ENCODE results near the gene C9orf50.

C9orf50 gene

DNA sequence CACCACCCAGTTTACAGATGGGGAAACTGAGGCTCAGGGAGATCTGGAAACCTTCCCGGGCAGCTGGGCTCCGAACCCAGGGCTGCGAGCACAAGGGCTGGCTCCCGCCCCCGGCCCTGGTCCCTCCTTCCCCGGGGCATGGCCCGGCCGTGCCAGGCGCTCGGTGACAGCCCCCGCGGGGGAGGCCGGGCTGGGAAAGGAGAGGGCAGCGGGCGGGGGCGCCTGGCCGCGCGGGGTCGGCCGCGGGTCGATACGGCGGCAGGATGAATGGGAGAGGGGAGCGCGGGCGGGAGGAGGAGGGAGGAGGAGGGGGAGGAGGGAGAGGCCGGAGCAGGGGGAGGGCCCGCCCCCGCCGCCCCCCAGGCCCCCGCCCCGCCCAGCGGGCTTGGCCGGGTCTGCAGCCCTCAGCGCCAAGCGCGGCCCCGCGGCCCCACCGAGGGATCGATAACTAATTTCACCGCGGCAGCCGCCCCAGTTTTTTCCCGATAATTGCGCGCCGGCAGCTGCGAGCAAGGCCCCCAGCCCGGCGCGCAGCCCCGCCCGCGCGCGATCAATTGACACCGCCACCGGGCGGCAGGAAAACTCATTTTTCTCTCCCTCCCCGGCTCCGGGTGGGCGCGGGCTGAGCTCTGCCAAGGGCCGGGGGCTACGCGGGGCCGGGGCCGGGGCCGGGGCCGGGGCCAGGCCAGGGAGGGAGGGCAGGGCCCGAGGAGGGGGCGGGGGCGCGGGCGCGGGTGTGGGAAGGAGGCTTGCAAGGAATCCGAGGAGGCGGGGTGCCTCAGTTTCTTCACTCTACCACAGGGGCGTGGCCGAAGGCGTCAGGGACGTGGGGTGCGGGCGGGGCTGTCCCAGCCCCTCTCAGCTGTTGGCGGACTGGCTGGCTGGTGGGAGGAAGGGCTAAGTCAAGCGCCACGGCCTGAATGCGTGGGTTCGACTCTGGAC, 52.1 kb downstream of the C9orf50 start:
- no peak for DNase-seq

DNA sequence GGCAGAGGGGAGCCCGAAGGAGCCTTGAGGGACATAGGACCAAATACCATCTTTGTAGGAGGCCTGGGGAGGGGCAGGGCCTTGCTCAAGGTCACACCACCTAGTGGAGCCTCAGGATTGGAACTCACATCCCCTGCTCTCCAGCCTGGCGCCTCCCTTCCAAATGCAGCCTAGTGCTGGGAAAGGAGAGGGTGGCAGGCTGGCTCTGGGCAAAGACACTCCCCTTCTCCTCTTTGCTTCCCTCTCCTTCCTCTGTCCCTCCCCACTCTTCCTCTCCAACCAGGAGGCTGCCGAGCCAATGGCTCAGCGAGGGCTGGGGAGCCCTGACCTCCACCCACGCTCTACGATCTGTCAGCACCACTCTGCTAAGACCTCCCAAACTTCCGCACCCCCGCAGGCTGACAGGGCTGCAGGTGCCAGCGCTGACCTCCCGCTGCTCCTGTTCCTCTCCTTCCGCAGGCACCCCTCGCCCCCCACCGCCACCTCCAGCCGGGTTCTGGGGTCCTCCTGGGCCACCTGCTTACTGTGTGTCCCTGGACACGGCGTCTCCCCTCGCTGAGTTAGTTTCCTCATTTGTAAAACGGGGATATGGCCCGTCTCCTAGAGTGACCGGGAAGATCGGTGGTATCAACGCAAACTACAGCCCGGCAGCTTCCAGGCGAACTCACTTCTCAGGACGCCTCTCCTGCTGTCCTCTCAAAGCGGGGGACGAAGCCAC, 52.9 kb downstream of the C9orf50 start:
- DNase-seq: no peak

- no peak for DNase-seq
Observed at GRCh38 chr9:129567329-129567728, 53.6 kb downstream of the C9orf50 start.

GRCh38 chr9:129566563-129567266, 54.2 kb downstream of the C9orf50 start:
- no peak for DNase-seq

DNA sequence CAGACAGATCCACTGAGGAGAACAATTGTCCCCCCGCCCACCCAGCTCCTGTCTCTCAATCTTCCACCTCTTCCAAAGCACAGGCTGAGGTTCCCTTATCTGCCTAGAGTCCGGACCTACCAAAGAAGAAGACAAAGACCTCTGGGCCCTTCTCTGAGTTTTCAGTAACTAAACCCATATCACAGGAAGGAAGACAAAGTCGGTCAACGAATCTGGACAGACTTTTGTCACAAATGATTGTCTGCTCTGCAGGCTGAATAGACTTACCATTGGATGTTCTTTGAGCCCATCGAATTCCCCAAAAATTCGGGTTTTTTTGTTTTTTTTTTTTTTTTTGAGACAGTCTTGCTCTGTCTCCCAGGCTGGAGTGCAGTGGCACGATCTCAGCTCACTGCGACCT, 58.0 kb downstream of the C9orf50 start:
- DNase-seq: no peak

DNA sequence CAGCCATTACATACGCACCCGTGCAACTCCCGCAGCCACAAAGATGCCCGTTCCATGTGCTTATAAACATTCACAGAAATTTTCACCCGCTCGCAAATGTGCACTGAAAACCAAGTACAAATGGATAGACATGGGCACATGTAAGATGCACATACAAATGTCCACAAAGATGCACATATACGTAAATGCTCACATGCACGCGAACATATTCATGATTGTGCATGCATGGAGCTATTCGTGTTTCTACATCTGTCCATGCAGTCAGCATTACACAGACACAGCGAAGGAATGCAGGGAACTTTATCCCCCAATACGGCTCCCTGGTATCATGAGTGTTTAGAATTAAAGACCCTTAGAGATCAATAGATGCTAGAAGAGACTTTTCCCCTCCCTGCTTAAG, 58.4 kb downstream of the C9orf50 start:
- no peak for DNase-seq

Measured in activated CD8-positive, alpha-beta memory T cell treated with anti-CD3 and anti-CD28 coated beads, Interleukin-2, amount 50 U/mL, for 48 hours (primary cell).